Measurements from ENCODE around the gene GPR31. TPM values are rescaled to one million over a fixed set of nuclear protein-coding genes. Genes with fewer than 3 reads are reported as not detected.

The GPR31 gene
- polyA plus RNA-seq, 1 experiment: not detected

- CTCF ChIA-PET: interaction anchor here (0.7 kb wide), 1 partner anchor 353 kb away, joined by 3 read pairs; no protein-coding TSS in a partner anchor
- TF ChIP-seq CTCF (IDR thresholded peaks at IDR 0.05; ENCODE audit: insufficient read depth, low read depth, low read length): no peak
- Histone ChIP-seq H3K27me3 (ENCODE audit: control insufficient read depth, insufficient read depth, low read length) (no peaks in the 10 kb centered on the region), H3K36me3 (ENCODE audit: control insufficient read depth, insufficient read depth, low read length) (no peaks in the 10 kb centered on the region), H3K4me3 (ENCODE audit: low read depth, low read length) (no peak overlapping the region)
- DNase-seq (ENCODE audit: low read depth): no peak
- POLR2A ChIA-PET: no interaction called here
Observed at GRCh38 chr6:167127785-167128531, 29.8 kb downstream of the GPR31 start.

DNA sequence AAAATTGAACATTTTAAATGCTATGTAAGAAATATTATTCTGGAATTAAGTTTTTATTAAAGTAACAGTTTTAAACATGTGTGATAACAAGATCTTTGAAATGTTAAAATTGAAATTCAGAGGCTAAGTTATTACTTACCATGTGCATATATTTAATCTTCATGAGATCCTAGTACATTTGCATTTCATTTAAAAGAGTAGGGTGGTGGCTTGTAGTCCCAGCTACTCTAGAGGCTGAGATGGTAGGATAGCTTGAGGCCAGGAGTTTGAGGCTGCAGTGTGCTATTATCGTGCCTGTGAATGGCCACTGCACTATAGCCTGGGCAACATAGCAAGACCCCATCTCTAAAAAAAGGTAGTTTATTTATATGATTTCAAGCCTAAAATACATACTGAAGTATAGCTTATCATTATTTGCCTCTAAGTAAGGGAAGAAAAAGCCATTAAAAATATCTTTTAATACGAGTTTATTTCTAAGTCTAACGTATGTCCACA, 31.9 kb downstream of the GPR31 start:
- H3K36me3 ChIP-seq (ENCODE audit: control insufficient read depth, insufficient read depth, low read length): no peaks in the 10 kb centered on the region
- DNase-seq (ENCODE audit: low read depth): no peak
- POLR2A ChIA-PET: no interaction called here
- H3K27me3 ChIP-seq (ENCODE audit: control insufficient read depth, insufficient read depth, low read length): no peaks in the 10 kb centered on the region
- CTCF ChIA-PET: no interaction called here
- no peak for TF ChIP-seq CTCF (IDR thresholded peaks at IDR 0.05; ENCODE audit: insufficient read depth, low read depth, low read length)
- H3K4me3 ChIP-seq (ENCODE audit: low read depth, low read length): no peak overlapping the region

DNA sequence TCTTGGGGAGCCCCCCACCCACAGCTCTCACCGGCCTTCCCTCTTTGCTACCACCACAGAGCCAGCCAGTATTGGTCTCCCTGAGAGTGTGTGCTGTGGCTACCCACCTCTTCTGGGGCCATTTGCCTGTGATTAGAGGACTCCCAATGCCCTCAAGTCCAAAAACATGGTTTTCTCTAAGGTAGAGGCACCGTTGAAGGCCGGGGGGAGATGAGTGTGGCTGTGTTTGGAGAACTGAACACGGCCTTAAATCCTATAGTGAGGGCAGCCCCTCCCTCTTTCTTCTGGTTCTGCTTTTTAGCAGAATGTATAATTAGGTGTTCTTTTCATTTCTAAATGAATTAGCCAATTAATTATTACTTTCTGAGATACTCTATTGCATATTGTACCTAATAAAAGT, 32.4 kb downstream of the GPR31 start:
- no peaks in the 10 kb centered on the region for H3K27me3 ChIP-seq (ENCODE audit: control insufficient read depth, insufficient read depth, low read length)
- H3K36me3 ChIP-seq (ENCODE audit: control insufficient read depth, insufficient read depth, low read length): no peaks in the 10 kb centered on the region
- CTCF ChIA-PET: no interaction called here
- POLR2A ChIA-PET: no interaction called here
- no peak for DNase-seq (ENCODE audit: low read depth)
- no peak overlapping the region for H3K4me3 ChIP-seq (ENCODE audit: low read depth, low read length)
- TF ChIP-seq CTCF (IDR thresholded peaks at IDR 0.05; ENCODE audit: insufficient read depth, low read depth, low read length): no peak

- POLR2A ChIA-PET: no interaction called here
- no peak overlapping the region for H3K4me3 ChIP-seq (ENCODE audit: low read depth, low read length)
- DNase-seq (ENCODE audit: low read depth): no peak
- H3K36me3 ChIP-seq (ENCODE audit: control insufficient read depth, insufficient read depth, low read length): no peaks in the 10 kb centered on the region
- CTCF ChIA-PET: no interaction called here
- no peak for TF ChIP-seq CTCF (IDR thresholded peaks at IDR 0.05; ENCODE audit: insufficient read depth, low read depth, low read length)
- H3K27me3 ChIP-seq (ENCODE audit: control insufficient read depth, insufficient read depth, low read length): no peaks in the 10 kb centered on the region
Observed at GRCh38 chr6:167124753-167125152, 33.0 kb downstream of the GPR31 start.

- POLR2A ChIA-PET: no interaction called here
- no peak for TF ChIP-seq CTCF (IDR thresholded peaks at IDR 0.05; ENCODE audit: insufficient read depth, low read depth, low read length)
Observed at GRCh38 chr6:167122827-167123657, 34.7 kb downstream of the GPR31 start, which contains the start of gene CCR6. Gene CCR6 (plus strand): TSS chr6:167123096. CDS start chr6:167136135, 13,039 bp downstream.

More at GRCh38 chr6:167122827-167123657, 34.7 kb downstream of the GPR31 start, which contains the start of gene CCR6:
- Histone ChIP-seq H3K27me3 (ENCODE audit: control insufficient read depth, insufficient read depth, low read length) (no peaks in the 10 kb centered on the region), H3K36me3 (ENCODE audit: control insufficient read depth, insufficient read depth, low read length) (no peaks in the 10 kb centered on the region), H3K4me3 (ENCODE audit: low read depth, low read length) (no peak within 1 kb of the TSS)
- CTCF ChIA-PET: interaction anchor here (0.7 kb wide), 1 partner anchor 799 kb away, joined by 4 read pairs; no protein-coding TSS in a partner anchor
- DNase-seq (ENCODE audit: low read depth): no peak
